Activated effector memory CD4-positive, alpha-beta T cell treated with anti-CD3 and anti-CD28 coated beads, Interleukin-2, amount 50 U/mL, for 16 hours (primary cell): ENCODE measurements around the gene PCDHGC3.
"Not testable (repeated sequence)": the region's sequence is repeated elsewhere in the genome, so short reads cannot be mapped to it uniquely, and the experiment has no call there.

Source experiments
- DNase-seq: peaks from one replicate; pipeline ENCODE4 v3.0.0-alpha.2; 2020

Gene PCDHGC3

DNA sequence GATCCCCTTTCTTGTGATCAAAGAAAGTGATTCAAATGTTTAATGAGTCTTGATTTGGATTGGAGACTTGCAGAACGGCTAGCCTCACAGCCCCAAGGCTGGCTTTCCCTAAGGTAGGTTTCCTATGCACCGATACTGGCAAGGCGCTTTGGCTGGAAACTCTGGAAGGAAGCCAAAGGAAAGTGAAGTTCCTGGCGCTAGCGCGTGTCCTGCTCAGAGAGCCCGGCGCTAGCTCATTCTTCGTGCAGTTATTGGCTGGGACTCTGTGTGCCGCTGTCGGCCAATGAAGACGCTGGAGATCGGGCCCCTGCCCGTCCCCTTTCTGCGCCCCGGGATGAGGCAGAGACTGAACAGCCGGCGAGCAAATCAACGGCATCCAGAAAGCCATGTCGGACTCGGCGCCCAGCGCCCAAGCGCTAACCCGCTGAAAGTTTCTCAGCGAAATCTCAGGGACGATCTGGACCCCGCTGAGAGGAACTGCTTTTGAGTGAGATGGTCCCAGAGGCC, at the start of gene PCDHGC3:
TSS of gene PCDHGC3 (plus strand) at position 342 of the 507 bp plus-strand sequence. CDS start at position 493, 151 bp downstream.
- peak; percentile 73 for DNase-seq

DNA sequence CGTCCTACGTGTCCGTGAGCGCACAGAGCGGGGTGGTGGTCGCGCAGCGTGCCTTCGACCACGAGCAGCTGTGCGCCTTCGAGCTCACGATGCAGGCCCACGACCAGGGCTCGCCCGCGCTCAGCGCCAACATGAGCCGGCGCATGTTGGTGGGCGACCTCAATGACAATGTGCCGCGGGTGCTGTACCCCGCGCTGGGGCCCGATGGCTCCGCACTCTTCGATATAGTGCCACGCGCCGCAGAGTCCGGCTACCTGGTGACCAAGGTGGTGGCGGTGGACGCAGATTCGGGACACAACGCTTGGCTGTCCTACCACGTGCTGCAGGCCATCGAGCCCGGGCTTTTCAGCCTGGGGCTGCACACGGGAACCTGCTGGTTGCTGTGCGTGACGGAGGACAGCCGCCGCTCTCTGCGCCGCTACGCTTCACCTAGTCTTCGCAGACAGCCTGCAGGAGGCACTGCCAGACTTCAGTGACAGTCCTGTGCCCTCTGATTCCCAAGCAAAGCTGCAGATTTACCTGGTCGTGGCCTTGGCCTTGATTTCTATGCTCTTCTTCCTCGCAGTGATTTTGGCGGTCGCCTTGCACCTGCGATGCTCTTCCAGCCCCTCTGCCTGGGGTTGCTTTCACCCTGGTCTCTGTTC, 47.9 kb upstream of the PCDHGC3 start:
- no peak for DNase-seq

DNA sequence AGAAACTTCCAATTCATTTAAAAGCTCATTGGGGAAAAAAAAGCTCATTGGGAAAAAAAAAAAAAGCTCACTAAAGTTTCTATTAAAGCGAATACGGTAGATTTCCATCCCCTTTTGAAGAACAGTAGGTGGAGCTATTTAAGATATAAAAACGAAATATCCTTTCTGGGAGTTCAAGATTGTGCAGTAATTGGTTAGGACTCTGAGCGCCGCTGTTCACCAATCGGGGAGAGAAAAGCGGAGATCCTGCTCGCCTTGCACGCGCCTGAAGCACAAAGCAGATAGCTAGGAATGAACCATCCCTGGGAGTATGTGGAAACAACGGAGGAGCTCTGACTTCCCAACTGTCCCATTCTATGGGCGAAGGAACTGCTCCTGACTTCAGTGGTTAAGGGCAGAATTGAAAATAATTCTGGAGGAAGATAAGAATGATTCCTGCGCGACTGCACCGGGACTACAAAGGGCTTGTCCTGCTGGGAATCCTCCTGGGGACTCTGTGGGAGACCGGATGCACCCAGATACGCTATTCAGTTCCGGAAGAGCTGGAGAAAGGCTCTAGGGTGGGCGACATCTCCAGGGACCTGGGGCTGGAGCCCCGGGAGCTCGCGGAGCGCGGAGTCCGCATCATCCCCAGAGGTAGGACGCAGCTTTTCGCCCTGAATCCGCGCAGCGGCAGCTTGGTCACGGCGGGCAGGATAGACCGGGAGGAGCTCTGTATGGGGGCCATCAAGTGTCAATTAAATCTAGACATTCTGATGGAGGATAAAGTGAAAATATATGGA, 45.2 kb upstream of the PCDHGC3 start, which contains the start of gene PCDHGA12:
TSS of gene PCDHGA12 (plus strand) at position 176 of the 782 bp plus-strand sequence. CDS start at position 429, 253 bp downstream.
- no peak for DNase-seq

DNA sequence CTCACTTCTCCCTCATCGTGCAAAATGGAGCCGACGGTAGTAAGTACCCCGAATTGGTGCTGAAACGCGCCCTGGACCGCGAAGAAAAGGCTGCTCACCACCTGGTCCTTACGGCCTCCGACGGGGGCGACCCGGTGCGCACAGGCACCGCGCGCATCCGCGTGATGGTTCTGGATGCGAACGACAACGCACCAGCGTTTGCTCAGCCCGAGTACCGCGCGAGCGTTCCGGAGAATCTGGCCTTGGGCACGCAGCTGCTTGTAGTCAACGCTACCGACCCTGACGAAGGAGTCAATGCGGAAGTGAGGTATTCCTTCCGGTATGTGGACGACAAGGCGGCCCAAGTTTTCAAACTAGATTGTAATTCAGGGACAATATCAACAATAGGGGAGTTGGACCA, 44.5 kb upstream of the PCDHGC3 start:
- DNase-seq, result no peak

DNA sequence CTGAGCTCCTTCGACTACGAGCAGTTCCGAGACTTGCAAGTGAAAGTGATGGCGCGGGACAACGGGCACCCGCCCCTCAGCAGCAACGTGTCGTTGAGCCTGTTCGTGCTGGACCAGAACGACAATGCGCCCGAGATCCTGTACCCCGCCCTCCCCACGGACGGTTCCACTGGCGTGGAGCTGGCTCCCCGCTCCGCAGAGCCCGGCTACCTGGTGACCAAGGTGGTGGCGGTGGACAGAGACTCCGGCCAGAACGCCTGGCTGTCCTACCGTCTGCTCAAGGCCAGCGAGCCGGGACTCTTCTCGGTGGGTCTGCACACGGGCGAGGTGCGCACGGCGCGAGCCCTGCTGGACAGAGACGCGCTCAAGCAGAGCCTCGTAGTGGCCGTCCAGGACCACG, 43.5 kb upstream of the PCDHGC3 start:
- not testable (repeated sequence) for DNase-seq

DNA sequence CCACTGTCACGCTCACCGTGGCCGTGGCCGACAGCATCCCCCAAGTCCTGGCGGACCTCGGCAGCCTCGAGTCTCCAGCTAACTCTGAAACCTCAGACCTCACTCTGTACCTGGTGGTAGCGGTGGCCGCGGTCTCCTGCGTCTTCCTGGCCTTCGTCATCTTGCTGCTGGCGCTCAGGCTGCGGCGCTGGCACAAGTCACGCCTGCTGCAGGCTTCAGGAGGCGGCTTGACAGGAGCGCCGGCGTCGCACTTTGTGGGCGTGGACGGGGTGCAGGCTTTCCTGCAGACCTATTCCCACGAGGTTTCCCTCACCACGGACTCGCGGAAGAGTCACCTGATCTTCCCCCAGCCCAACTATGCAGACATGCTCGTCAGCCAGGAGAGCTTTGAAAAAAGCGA, 43.0 kb upstream of the PCDHGC3 start:
- DNase-seq, result not testable (repeated sequence)

DNA sequence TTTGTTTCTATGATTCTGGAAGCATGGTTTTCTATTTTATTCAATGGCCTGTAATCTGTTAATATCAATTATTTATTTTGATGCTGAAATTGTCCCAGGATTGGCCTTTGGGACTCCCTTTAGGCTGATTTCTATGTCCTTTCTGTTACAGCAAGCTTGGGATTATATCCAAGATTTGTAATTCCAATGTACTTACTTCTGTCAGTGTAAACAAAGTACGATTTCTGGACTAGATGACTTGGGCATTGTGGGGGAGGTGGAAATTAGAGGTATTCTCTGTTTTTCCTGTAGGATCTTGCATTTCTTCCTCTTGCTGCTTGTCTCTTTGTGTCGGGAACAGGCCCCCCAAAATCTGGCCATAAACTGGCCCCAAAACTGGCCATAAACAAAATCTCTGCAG, 41.8 kb upstream of the PCDHGC3 start:
- DNase-seq, result no peak

DNA sequence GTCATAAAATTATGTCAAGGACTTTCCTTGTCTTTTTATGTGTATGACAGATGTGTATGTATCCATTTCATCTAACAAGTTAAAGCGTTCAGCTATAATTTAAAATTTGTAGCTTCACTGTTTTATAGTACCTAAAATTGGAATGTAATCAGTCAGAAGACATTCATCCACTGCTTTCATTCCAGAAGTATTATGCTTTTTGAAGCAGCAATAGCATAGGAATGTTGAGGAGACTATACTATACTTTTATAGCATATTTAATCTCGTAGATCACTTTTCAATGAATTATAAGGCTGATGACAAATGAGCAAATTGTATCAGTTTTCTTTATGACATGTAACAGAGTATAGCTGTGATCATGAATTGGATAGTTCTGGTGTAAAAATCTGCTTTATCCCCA, 38.5 kb upstream of the PCDHGC3 start:
- DNase-seq, result no peak

DNA sequence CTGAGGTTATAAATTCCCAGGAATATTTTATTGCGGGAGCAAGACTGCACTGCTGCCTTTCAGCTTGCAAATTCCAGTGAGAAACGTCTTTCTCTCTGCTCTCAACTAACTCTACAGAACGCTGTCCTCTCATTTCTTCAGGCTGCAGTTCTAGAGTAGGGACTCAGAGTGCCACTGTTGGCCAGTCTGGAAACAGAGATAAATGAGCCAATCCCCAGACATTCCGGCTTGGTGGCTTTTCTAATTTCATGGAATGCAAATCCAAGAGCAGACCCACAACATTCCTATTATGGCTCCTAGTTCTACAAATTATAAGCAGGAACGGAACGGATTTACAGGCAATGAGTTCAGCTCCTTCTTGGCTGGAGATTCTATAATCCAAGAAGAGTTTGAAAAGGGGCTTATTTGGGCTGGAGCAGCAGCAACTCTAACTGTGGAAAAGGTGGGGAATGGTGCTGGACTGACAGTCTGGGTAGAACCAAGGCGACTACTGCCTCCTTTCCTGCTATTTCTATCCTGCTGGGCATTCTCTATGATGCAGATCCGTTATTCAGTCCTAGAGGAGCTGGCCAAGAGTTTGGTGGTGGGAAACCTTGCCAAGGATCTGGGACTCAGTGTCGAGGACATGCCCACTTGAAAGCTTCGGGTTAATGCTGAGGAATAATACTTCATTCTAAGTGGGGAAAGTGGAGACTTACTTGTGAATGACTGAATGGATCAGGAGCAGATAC, 36.2 kb upstream of the PCDHGC3 start:
- DNase-seq, result no peak

DNA sequence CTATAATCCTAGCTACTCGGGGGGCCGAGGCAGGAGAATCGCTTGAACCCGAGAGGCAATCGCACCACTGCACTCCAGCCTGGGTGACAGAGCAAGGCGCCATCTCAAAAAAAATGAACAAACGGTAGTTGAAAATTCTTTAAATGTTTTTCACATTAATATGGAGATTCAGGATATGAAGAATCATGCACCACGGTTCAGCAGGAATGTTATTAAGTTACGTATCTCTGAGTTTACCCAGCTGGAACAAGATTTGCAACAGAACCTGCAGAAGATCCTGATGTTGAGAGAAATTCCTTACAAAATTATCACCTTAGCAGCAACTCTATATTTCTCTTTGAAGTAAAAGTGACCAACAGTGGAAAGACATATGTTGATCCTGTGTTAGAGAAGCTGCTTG, 35.4 kb upstream of the PCDHGC3 start:
- DNase-seq, result no peak

DNA sequence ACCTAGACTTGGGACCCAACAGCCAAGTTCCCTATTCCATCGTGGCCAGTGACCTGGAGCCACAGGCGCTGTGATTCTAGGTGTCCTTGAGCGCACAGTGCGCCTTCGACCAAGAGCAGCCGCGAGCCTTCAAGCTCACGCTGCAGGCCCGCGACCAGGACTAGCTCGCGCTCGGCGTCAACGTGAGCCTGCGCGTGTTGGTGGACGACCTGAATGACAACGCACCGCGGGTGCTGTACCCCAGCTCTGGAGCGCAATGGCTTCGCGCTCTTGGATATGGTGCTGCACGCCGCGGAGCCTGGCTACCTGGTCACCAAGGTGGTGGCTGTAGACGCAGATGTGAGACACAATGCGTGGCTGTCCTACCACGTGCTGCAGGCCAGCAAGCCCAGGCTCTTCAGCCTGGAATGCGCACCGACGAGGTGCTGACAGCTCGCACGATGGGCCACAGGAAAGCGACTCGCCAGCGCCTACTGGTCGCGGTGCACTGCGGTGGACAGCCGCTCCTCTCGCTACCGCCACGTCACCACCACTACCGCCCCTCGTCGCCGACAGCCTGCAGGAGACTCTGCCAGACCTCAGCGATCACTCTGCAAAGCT, 34.1 kb upstream of the PCDHGC3 start:
- no peak for DNase-seq

DNA sequence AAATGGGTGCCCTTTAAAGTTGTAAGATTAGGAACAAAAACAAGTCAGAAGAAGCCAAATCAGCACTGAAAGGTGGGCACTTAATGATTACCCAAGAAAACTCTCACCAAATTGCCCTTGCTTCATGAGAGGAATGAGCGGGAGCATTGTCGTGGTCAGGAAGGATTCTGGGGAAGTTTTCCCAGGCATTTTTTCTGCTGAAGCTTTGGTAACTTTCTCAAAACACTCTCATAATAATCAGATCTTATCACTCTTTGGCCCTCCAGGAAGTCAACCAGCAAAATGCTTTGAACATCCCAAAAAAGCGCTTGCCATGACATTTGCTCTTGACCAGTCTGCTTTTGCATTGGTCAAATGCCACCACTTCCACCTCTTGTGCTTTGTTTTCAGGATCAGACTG, 10.4 kb upstream of the PCDHGC3 start:
- DNase-seq, result no peak

DNA sequence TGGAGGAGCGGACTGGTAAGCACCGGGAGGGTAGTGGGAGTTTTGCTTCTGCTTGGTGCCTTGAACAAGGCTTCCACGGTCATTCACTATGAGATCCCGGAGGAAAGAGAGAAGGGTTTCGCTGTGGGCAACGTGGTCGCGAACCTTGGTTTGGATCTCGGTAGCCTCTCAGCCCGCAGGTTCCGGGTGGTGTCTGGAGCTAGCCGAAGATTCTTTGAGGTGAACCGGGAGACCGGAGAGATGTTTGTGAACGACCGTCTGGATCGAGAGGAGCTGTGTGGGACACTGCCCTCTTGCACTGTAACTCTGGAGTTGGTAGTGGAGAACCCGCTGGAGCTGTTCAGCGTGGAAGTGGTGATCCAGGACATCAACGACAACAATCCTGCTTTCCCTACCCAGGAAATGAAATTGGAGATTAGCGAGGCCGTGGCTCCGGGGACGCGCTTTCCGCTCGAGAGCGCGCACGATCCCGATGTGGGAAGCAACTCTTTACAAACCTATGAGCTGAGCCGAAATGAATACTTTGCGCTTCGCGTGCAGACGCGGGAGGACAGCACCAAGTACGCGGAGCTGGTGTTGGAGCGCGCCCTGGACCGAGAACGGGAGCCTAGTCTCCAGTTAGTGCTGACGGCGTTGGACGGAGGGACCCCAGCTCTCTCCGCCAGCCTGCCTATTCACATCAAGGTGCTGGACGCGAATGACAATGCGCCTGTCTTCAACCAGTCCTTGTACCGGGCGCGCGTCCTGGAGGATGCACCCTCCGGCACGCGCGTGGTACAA, 556 bp downstream of the PCDHGC3 start:
- DNase-seq, result no peak

DNA sequence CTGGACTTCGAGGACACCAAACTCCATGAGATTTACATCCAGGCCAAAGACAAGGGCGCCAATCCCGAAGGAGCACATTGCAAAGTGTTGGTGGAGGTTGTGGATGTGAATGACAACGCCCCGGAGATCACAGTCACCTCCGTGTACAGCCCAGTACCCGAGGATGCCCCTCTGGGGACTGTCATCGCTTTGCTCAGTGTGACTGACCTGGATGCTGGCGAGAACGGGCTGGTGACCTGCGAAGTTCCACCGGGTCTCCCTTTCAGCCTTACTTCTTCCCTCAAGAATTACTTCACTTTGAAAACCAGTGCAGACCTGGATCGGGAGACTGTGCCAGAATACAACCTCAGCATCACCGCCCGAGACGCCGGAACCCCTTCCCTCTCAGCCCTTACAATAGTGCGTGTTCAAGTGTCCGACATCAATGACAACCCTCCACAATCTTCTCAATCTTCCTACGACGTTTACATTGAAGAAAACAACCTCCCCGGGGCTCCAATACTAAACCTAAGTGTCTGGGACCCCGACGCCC, 1.3 kb downstream of the PCDHGC3 start:
- no peak for DNase-seq

DNA sequence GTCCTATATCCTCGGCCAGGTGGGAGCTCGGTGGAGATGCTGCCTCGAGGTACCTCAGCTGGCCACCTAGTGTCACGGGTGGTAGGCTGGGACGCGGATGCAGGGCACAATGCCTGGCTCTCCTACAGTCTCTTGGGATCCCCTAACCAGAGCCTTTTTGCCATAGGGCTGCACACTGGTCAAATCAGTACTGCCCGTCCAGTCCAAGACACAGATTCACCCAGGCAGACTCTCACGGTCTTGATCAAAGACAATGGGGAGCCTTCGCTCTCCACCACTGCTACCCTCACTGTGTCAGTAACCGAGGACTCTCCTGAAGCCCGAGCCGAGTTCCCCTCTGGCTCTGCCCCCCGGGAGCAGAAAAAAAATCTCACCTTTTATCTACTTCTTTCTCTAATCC, 2.0 kb downstream of the PCDHGC3 start:
- DNase-seq, result no peak

DNA sequence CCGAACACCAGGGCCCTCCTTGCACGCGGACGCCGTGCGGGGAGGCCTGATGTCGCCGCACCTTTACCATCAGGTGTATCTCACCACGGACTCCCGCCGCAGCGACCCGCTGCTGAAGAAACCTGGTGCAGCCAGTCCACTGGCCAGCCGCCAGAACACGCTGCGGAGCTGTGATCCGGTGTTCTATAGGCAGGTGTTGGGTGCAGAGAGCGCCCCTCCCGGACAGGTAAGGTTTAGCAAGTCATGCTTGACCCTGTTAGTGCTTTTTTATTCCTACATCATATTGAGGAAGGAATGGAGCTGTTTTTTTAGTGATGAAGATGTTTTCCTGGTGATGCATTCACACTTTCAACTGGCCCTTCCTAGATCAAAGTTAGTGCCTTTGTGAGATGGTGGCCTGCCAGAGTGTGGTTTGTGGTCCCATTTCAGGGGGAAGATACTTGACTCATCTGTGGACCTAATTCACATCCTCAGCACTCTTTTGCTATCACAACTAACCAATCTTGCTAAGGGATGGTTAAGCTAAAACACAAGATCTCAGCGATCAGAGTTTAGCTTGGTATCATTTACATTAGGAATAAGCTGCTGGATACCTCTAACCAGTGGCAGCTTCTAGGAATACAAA, 2.7 kb downstream of the PCDHGC3 start:
- no peak for DNase-seq

DNA sequence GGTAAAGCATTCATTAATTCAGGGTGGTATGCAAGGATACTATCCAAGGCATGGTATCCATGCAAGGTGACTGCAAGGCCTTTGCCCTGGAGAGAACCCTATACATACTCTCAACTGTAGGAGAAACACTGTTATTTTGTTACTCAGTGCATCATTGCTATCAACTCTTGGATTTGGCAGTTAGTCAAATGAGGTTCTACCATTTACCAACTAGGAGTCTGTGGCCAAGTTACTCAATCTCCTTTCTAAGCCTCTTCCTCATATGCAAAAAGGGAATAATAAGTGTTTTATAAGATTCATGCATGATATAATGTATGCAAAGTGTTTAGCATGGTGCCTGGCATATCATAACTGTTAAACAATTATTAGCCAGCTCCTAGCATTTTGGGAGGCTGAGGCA, 4.0 kb downstream of the PCDHGC3 start:
- DNase-seq, result no peak

DNA sequence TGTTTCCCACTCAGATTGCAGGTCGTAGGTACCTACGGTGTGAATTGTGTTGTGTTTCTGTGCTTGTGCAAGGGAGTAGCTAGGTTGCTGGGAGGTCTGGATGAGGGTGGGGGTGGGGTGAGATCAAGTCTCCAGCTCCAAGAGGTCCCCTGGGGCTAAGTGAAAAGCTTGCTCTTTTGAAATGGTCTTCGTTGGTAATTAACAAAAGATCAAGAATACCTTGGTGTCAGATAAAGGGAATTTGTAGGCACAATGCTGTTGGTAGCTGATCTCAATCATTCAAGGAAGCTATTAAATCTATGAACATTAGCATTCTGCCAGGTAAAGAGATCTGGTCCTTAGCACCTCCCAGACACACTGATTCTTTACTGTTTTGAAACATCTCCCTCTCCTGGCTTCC, 8.1 kb downstream of the PCDHGC3 start:
- no peak for DNase-seq

DNA sequence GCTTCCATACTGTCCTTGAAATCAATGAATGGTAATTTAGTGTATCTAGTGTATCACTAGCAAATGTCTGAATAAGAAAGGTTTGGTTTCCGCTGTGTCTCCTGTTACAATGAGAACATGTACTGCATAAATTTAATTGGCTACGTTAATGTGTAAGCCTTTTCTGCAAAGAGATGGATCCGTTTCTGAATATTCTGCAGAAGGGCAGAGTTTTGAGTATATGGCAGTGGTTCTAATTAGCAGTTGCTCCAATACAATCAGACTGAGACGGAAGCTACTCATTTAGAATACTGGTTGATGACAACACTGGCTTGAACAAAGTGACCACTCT, 8.5 kb downstream of the PCDHGC3 start:
- DNase-seq, result no peak

DNA sequence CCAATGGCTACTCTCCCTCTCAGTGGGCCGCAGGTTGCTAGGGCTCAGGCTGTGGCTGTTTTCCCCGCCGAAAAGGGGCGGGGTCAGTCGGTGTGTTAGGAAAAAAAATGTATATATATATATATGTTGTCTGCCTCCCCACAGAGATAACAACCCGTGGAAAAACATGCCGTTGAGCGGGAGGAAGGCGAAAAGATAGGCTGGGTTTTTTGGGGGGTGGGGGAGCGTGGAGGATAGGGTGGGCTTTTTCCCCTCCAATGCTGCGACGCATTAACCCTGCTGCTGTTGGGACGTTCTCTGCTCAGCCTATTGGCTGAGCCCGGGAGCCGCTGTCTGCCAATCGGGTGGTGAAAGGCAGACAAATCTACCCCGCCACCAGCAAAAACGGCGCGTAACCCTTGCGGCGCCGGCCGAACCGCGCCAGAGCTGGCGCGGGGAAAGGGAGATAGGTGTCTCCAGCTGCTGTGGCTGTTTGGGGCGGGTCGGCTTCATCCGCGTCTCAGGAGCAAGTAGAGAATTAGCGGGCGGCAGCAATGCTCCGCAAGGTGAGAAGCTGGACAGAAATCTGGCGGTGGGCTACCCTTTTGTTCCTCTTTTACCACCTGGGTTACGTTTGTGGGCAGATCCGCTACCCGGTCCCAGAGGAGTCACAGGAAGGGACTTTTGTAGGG, 9.0 kb downstream of the PCDHGC3 start, which contains the start of gene PCDHGC4:
TSS of gene PCDHGC4 (plus strand) at position 390 of the 671 bp plus-strand sequence. CDS start at position 534, 144 bp downstream.
- DNase-seq, result no peak
